Nephron (organoid): ENCODE data around the gene ARNT2.

ENCODE experiments used
- H3K27ac Mint-ChIP-seq, 3 experiments: 2 replicates each; pipeline ENCODE4 v1.8.0; 2020; ENCODE audit warnings: mixed read lengths in 3 of 3, mild to moderate bottlenecking in 2 of 3, moderate library complexity in 1 of 3
- H3K27me3 Mint-ChIP-seq: 2 replicates; pipeline ENCODE4 v1.8.0; 2021; ENCODE audit warnings: low read depth, mild to moderate bottlenecking, moderate library complexity, mixed read lengths
- H3K36me3 Mint-ChIP-seq: 2 replicates; pipeline ENCODE4 v1.8.0; 2020; ENCODE audit warnings: low read depth, mixed read lengths
- H3K4me1 Mint-ChIP-seq: 2 replicates; pipeline ENCODE4 v1.8.0; 2020; ENCODE audit warnings: mixed read lengths
- H3K4me3 Mint-ChIP-seq, 3 experiments: 2 replicates each; pipeline ENCODE4 v1.8.0; 2020; ENCODE audit warnings: mild to moderate bottlenecking in 3 of 3, mixed read lengths in 3 of 3, moderate library complexity in 2 of 3
- H3K9me3 Mint-ChIP-seq: 2 replicates; pipeline ENCODE4 v1.8.0; 2020; ENCODE audit warnings: mixed read lengths
- CTCF ChIP-seq, 3 experiments: fragments of 200-600 bp; sonication (generic); IDR thresholded peaks; one replicate each; pipeline ENCODE4 v1.5.0; 2021; ENCODE audit warnings: antibody characterized with exemption in 3 of 3; ENCODE audit not compliant: unreplicated experiment in 3 of 3

Gene ARNT2

DNA sequence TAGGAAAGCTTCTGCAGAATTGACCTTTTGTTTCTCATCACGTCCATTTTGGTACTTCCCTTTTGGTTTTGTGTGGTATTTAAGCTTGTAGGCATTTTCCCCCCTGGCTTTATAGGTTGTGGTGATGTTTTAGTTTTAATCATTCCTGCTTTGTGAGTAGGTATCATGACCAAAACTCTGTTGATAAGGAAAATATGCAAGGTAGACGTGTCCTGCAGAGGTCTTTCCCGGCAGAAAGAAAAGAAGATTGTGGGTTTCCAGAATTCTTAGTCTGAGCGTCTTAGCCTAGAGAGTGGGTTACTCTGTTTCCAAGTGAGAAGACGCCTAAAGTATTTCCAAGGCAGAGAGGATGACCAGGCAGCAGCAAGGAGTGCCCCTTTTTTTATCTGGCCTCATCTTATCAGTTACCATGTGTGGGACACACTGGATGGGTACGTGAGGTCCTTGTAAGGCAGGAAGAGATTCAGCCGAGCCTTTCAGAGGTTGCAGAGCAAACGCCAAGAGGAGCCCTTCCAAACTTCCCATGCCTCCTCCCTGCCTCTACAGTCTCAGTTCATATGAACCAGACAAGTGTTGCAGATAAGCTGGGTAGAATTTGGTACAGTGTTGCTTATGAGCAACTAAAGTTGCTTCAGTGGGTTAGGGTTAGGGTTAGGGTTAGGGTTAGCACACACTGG lies 58.8 kb downstream of the ARNT2 start:
- Mint-ChIP-seq H3K9me3 (no peaks in the 10 kb centered on the region), H3K4me1 (peaks cover 70% of the 10 kb centered on the region), H3K27me3 (no peaks in the 10 kb centered on the region), H3K4me3 (no peak overlapping the region), H3K36me3 (peaks cover 40% of the 10 kb centered on the region), H3K27ac (no peak overlapping the region)
- TF ChIP-seq CTCF (IDR thresholded peaks at IDR 0.05; ENCODE audit: unreplicated experiment in 3 of 3), result no peak

DNA sequence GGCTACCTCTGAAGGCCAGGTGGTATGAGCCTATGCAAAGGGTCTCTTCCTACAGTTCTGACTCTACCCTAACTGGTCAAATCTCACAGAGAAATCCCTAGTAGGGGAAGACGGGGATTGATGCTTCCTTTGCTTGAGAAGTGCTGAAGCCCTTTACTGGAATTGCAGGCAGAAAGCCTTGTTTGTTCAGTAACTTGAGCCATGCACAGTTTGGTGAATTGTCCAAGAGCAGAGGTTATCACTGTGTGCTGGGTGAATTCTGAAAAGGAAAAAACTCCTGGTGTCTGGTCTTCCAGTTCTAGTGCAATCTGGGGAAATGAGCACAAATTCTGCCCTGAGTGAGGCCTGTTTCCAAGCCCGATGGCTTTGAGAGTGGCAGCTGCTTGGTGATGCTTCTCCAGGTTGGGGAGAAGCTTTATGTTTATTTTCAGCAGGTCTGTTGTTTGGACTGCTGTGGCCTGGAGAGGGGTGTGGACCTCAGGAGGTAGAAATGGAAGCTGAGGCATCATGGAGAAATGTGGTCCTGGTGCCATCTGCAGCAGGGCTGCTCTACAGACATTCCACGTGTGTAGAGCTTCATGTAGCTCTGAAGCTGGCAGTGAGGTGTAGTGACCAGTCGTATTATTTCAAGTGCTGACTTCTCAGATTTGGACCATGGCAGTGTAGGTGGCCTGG lies 60.9 kb downstream of the ARNT2 start:
- H3K9me3 Mint-ChIP-seq, result no peaks in the 10 kb centered on the region
- H3K4me3 Mint-ChIP-seq, result no peak overlapping the region
- peaks cover 31% of the 10 kb centered on the region for H3K36me3 Mint-ChIP-seq
- H3K27ac Mint-ChIP-seq, result peak overlapping the region in 1 of 3 experiments; percentile 40
- H3K4me1 Mint-ChIP-seq, result peaks cover 70% of the 10 kb centered on the region
- no peaks in the 10 kb centered on the region for H3K27me3 Mint-ChIP-seq
- no peak for TF ChIP-seq CTCF (IDR thresholded peaks at IDR 0.05; ENCODE audit: unreplicated experiment in 3 of 3)

GRCh38 chr15:80465626-80466005 lies 61.4 kb downstream of the ARNT2 start:
- H3K27me3 Mint-ChIP-seq, result no peaks in the 10 kb centered on the region
- peaks cover 31% of the 10 kb centered on the region for H3K36me3 Mint-ChIP-seq
- no peak for TF ChIP-seq CTCF (IDR thresholded peaks at IDR 0.05; ENCODE audit: unreplicated experiment in 3 of 3)
- H3K27ac Mint-ChIP-seq, result no peak overlapping the region
- H3K9me3 Mint-ChIP-seq, result no peaks in the 10 kb centered on the region
- no peak overlapping the region for H3K4me3 Mint-ChIP-seq
- H3K4me1 Mint-ChIP-seq, result peaks cover 65% of the 10 kb centered on the region

- H3K27ac Mint-ChIP-seq, result no peak overlapping the region
- H3K27me3 Mint-ChIP-seq, result no peaks in the 10 kb centered on the region
- no peak overlapping the region for H3K4me3 Mint-ChIP-seq
- H3K4me1 Mint-ChIP-seq, result peaks cover 63% of the 10 kb centered on the region
- no peak for TF ChIP-seq CTCF (IDR thresholded peaks at IDR 0.05; ENCODE audit: unreplicated experiment in 3 of 3)
- peaks cover 32% of the 10 kb centered on the region for H3K36me3 Mint-ChIP-seq
- no peaks in the 10 kb centered on the region for H3K9me3 Mint-ChIP-seq
Observed at GRCh38 chr15:80466543-80466942, 62.4 kb downstream of the ARNT2 start.

DNA sequence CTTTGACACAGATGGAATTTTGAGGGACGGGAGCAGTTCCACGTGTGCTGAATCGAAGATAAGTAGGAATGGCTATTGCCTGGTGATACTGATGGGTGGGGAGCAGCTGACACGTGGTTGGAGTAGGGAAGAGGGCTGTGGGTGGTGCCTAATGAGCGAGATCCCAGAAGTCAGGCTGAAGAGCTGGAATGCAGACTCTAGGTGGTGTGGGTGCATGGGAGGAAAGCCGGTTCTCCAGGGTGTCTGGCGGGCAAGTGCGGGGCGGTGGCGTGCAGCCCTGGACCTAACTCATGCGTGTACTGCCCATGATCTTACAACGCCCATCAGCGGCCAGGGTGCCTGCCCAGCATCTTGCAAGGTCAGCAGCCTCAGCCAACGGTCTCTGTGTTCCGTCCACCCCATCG lies 63.1 kb downstream of the ARNT2 start:
- peak overlapping the region in 1 of 3 experiments; percentile 49 for H3K27ac Mint-ChIP-seq
- H3K4me3 Mint-ChIP-seq, result no peak overlapping the region
- H3K27me3 Mint-ChIP-seq, result no peaks in the 10 kb centered on the region
- peaks cover 34% of the 10 kb centered on the region for H3K36me3 Mint-ChIP-seq
- no peaks in the 10 kb centered on the region for H3K9me3 Mint-ChIP-seq
- TF ChIP-seq CTCF (IDR thresholded peaks at IDR 0.05; ENCODE audit: unreplicated experiment in 3 of 3), result no peak
- peaks cover 61% of the 10 kb centered on the region for H3K4me1 Mint-ChIP-seq

- Mint-ChIP-seq H3K27ac (peak overlapping the region in 1 of 3 experiments; percentile 18), H3K36me3 (peaks cover 43% of the 10 kb centered on the region), H3K4me1 (peaks cover 63% of the 10 kb centered on the region), H3K4me3 (no peak overlapping the region), H3K9me3 (no peaks in the 10 kb centered on the region), H3K27me3 (no peaks in the 10 kb centered on the region)
- TF ChIP-seq CTCF (IDR thresholded peaks at IDR 0.05; ENCODE audit: unreplicated experiment in 3 of 3), result no peak
Observed at GRCh38 chr15:80468796-80469195, 64.6 kb downstream of the ARNT2 start.
